A673 (cell line): ENCODE results near the gene DNAH5.

Experiments used
- CTCF ChIP-seq: fragments of 300-800, 200-600 bp; sonication (generic); conservative IDR thresholded peaks from 2 replicates; pipeline ENCODE4 v1.5.1; 2017; ENCODE audit warnings: low read depth, mild to moderate bottlenecking, antibody characterized with exemption, low read length, moderate library complexity, mixed read lengths
- EZH2 ChIP-seq: fragments of 200-600 bp; sonication (generic); IDR thresholded peaks from 2 replicates; pipeline ENCODE4 v1.6.1; 2017; ENCODE audit warnings: borderline replicate concordance, low read depth, mild to moderate bottlenecking, mixed read lengths, antibody characterized with exemption, low read length; ENCODE audit not compliant: poor library complexity, severe bottlenecking

- TF ChIP-seq CTCF = no peak
- TF ChIP-seq EZH2 = no peak
Measured at GRCh38 chr5:13749766-13750165, 194.7 kb downstream of the DNAH5 start.
